Neural cell (in vitro differentiated cells): ENCODE measurements around the gene GPC5. TPM values are rescaled to one million over a fixed set of nuclear protein-coding genes. Genes with fewer than 3 reads are reported as not detected.

ENCODE experiments used
- H2AFZ ChIP-seq: fragments of 200-600, 300-800 bp; sonication (generic), shearing (Covaris generic); 2 replicates; pipeline ENCODE4 v1.6.0; 2014; ENCODE audit warnings: low read depth, mild to moderate bottlenecking, antibody characterized with exemption, low read length, moderate library complexity
- H3F3A ChIP-seq: fragments of 200-600 bp; shearing (Covaris generic); 2 replicates; pipeline ENCODE4 v1.6.1; 2016; ENCODE audit warnings: mild to moderate bottlenecking, moderate library complexity, mixed read lengths, antibody characterized with exemption, low read length; ENCODE audit not compliant: insufficient read depth, poor library complexity, severe bottlenecking
- H3K27ac ChIP-seq: fragments of 200-600, 300-800 bp; sonication (generic), shearing (Covaris generic); 2 replicates; pipeline ENCODE4 v1.5.1; 2014; ENCODE audit warnings: mild to moderate bottlenecking, low read length, moderate library complexity
- H3K27me3 ChIP-seq: fragments of 300-800, 200-600 bp; sonication (generic), shearing (Covaris generic); 2 replicates; pipeline ENCODE4 v1.6.0; 2014; ENCODE audit warnings: mild to moderate bottlenecking, low read depth, low read length, moderate library complexity; ENCODE audit not compliant: insufficient read depth
- H3K36me3 ChIP-seq: fragments of 300-800, 200-600 bp; sonication (generic), shearing (Covaris generic); 2 replicates; pipeline ENCODE4 v1.5.1; 2014; ENCODE audit warnings: mild to moderate bottlenecking, antibody characterized with exemption, low read length, moderate library complexity; ENCODE audit not compliant: insufficient read depth
- H3K4me2 ChIP-seq: fragments of 300-800, 200-600 bp; sonication (generic), shearing (Covaris generic); 2 replicates; pipeline ENCODE4 v1.6.0; 2014; ENCODE audit warnings: mild to moderate bottlenecking, low read length
- H3K4me3 ChIP-seq: fragments of 300-800, 200-600 bp; sonication (generic), shearing (Covaris generic); 2 replicates; pipeline ENCODE4 v1.5.1; 2014; ENCODE audit warnings: mild to moderate bottlenecking, low read length, moderate library complexity
- H3K79me2 ChIP-seq: fragments of 200-600 bp; shearing (Covaris generic); replicated peaks from 2 replicates; pipeline ENCODE4 v1.6.0; 2014; ENCODE audit warnings: mild to moderate bottlenecking, low read length, moderate library complexity; ENCODE audit not compliant: insufficient read depth
- H3K9ac ChIP-seq: fragments of 300-800, 200-600 bp; sonication (generic), shearing (Covaris generic); 2 replicates; pipeline ENCODE4 v1.6.1; 2016; ENCODE audit warnings: mild to moderate bottlenecking, low read length, mixed read lengths
- H3K9me2 ChIP-seq: fragments of 200-600 bp; shearing (Covaris generic); 2 replicates; pipeline ENCODE4 v1.6.1; 2016; ENCODE audit warnings: mild to moderate bottlenecking, low read length, mixed read lengths; ENCODE audit not compliant: insufficient read depth
- H3K9me3 ChIP-seq: fragments of 200-600, 300-800 bp; sonication (generic), shearing (Covaris generic); 2 replicates; pipeline ENCODE4 v1.6.1; 2016; ENCODE audit warnings: mild to moderate bottlenecking, mixed run types, low read length, moderate library complexity, mixed read lengths
- H4K20me1 ChIP-seq: fragments of 200-600 bp; shearing (Covaris generic); 2 replicates; pipeline ENCODE4 v1.6.1; 2016; ENCODE audit warnings: mild to moderate bottlenecking, mixed run types; ENCODE audit not compliant: insufficient read depth
- EP300 ChIP-seq: fragments of 450-650 bp; conservative IDR thresholded peaks from 2 replicates; pipeline ENCODE4 v1.6.1; 2014; ENCODE audit warnings: antibody characterized with exemption, mild to moderate bottlenecking, moderate library complexity; ENCODE audit not compliant: poor library complexity, severe bottlenecking
- EZH2 ChIP-seq: fragments of 200-600, 300-800 bp; shearing (Covaris generic), sonication (generic); IDR thresholded peaks from 2 replicates; pipeline ENCODE4 v1.6.1; 2014; ENCODE audit warnings: antibody characterized with exemption, low read length, borderline replicate concordance, mild to moderate bottlenecking; ENCODE audit not compliant: insufficient read depth, poor library complexity, severe bottlenecking
- MXI1 ChIP-seq: fragments of 450-650 bp; conservative IDR thresholded peaks from 2 replicates; pipeline ENCODE4 v1.6.1; 2014; ENCODE audit warnings: antibody characterized with exemption, mild to moderate bottlenecking; ENCODE audit not compliant: poor library complexity, severe bottlenecking
- POLR2AphosphoS5 ChIP-seq: IDR thresholded peaks from 2 replicates; pipeline ENCODE4 v1.6.1; 2012
- RAD21 ChIP-seq: fragments of 450-650 bp; conservative IDR thresholded peaks from 2 replicates; pipeline ENCODE4 v1.6.1; 2014; ENCODE audit warnings: antibody characterized with exemption, mild to moderate bottlenecking, moderate library complexity
- SMC3 ChIP-seq: fragments of 450-650 bp; conservative IDR thresholded peaks from 2 replicates; pipeline ENCODE4 v1.6.1; 2014; ENCODE audit warnings: antibody characterized with exemption, mild to moderate bottlenecking, moderate library complexity; ENCODE audit not compliant: poor library complexity
- TAF1 ChIP-seq: IDR thresholded peaks from 2 replicates; pipeline ENCODE4 v1.6.1; 2012; ENCODE audit warnings: low read depth
- polyA plus RNA-seq: library from polyadenylated mRNA; depleted of rRNA; stranded (reverse); fragments of >200 nt; gene quantifications from 2 replicates; pipeline ENCODE4 v1.2.3, GENCODE V29; 2014
- TF ChIP-seq, protein P1 (sequence below): IDR thresholded peaks from 2 replicates; pipeline ENCODE4 v1.6.1; 2012; ENCODE audit warnings: borderline replicate concordance
- TF ChIP-seq, protein P2 (sequence below): fragments of 450-650 bp; IDR thresholded peaks from 2 replicates; pipeline ENCODE4 v1.5.1; 2014; ENCODE audit warnings: antibody characterized with exemption, mild to moderate bottlenecking, moderate library complexity; ENCODE audit not compliant: poor library complexity, severe bottlenecking

Gene GPC5
- polyA plus RNA-seq, 1 donor from 2014 or later, result 5.0 TPM

DNA sequence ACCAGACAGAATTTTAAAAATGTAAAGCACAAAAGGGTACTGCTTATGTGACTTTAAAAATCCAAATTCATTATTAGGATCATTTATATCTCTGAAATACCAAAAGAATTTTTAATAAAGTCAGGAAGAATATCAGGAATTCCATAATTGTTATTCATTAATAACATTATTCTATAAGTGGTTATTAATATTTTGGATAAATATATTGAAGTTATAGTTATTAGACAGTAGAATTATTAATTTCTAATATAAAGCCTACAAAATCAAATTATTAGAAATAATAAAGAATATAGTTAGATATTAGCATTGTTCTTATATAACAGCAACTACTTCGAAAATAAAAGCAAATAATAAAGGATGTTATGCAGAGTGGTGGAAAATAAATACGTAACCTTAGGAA is 105.8 kb downstream of the GPC5 start:
- no peaks in the 10 kb centered on the region for H3F3A ChIP-seq
- no peaks in the 10 kb centered on the region for H3K79me2 ChIP-seq
- H3K9me3 ChIP-seq, result no peaks in the 10 kb centered on the region
- no peaks in the 10 kb centered on the region for H4K20me1 ChIP-seq
- no peaks in the 10 kb centered on the region for H3K9me2 ChIP-seq
- H3K9ac ChIP-seq, result no peak overlapping the region
- H3K36me3 ChIP-seq, result no peaks in the 10 kb centered on the region
- no peak for TF ChIP-seq RAD21
- TF ChIP-seq EP300, result no peak
- no peak for TF ChIP-seq SMC3
- no peak for TF ChIP-seq MXI1
- TF ChIP-seq, protein P1, sequence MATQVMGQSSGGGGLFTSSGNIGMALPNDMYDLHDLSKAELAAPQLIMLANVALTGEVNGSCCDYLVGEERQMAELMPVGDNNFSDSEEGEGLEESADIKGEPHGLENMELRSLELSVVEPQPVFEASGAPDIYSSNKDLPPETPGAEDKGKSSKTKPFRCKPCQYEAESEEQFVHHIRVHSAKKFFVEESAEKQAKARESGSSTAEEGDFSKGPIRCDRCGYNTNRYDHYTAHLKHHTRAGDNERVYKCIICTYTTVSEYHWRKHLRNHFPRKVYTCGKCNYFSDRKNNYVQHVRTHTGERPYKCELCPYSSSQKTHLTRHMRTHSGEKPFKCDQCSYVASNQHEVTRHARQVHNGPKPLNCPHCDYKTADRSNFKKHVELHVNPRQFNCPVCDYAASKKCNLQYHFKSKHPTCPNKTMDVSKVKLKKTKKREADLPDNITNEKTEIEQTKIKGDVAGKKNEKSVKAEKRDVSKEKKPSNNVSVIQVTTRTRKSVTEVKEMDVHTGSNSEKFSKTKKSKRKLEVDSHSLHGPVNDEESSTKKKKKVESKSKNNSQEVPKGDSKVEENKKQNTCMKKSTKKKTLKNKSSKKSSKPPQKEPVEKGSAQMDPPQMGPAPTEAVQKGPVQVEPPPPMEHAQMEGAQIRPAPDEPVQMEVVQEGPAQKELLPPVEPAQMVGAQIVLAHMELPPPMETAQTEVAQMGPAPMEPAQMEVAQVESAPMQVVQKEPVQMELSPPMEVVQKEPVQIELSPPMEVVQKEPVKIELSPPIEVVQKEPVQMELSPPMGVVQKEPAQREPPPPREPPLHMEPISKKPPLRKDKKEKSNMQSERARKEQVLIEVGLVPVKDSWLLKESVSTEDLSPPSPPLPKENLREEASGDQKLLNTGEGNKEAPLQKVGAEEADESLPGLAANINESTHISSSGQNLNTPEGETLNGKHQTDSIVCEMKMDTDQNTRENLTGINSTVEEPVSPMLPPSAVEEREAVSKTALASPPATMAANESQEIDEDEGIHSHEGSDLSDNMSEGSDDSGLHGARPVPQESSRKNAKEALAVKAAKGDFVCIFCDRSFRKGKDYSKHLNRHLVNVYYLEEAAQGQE, result no peak
- no peak for TF ChIP-seq TAF1
- no peak for TF ChIP-seq POLR2AphosphoS5
- no peak for TF ChIP-seq EZH2
- TF ChIP-seq, protein P2, sequence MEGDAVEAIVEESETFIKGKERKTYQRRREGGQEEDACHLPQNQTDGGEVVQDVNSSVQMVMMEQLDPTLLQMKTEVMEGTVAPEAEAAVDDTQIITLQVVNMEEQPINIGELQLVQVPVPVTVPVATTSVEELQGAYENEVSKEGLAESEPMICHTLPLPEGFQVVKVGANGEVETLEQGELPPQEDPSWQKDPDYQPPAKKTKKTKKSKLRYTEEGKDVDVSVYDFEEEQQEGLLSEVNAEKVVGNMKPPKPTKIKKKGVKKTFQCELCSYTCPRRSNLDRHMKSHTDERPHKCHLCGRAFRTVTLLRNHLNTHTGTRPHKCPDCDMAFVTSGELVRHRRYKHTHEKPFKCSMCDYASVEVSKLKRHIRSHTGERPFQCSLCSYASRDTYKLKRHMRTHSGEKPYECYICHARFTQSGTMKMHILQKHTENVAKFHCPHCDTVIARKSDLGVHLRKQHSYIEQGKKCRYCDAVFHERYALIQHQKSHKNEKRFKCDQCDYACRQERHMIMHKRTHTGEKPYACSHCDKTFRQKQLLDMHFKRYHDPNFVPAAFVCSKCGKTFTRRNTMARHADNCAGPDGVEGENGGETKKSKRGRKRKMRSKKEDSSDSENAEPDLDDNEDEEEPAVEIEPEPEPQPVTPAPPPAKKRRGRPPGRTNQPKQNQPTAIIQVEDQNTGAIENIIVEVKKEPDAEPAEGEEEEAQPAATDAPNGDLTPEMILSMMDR, result no peak
- H3K4me3 ChIP-seq, result no peak overlapping the region
- H3K27me3 ChIP-seq, result no peaks in the 10 kb centered on the region
- no peak overlapping the region for H2AFZ ChIP-seq
- no peak overlapping the region for H3K4me2 ChIP-seq
- H3K27ac ChIP-seq, result no peak overlapping the region

DNA sequence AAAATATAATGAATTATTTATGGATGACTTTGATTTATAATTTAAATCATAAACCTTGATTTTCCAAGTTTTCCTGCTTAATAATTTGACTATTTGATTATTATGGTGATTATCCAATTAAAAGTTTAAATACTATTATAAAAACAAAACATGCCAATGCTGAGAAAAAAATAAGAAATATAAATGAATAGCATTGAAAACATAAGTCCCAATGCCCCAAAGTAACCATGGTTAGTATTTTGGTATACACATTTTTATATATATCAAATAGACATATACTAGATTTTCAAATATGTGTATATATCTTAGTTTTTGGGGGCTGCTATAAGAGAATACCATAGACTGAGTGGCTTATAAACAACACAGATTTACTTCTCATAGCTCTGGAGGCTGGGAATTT is 108.3 kb downstream of the GPC5 start:
- Histone ChIP-seq H3K27me3 (no peaks in the 10 kb centered on the region), H3K9me2 (no peaks in the 10 kb centered on the region), H3K27ac (no peak overlapping the region), H3K79me2 (no peaks in the 10 kb centered on the region), H3K36me3 (no peaks in the 10 kb centered on the region), H3K9me3 (no peaks in the 10 kb centered on the region), H3K9ac (no peak overlapping the region), H2AFZ (no peak overlapping the region), H3F3A (no peaks in the 10 kb centered on the region), H3K4me3 (no peak overlapping the region), H4K20me1 (no peaks in the 10 kb centered on the region), H3K4me2 (no peak overlapping the region)
- TF ChIP-seq, protein P1, result no peak
- TF ChIP-seq RAD21 (no peak), TAF1 (no peak), EP300 (no peak), EZH2 (no peak), MXI1 (no peak), SMC3 (no peak), POLR2AphosphoS5 (no peak)
- TF ChIP-seq, protein P2, result no peak
